ENCODE data around the gene USP3.
"Not testable (repeated sequence)": the region's sequence is repeated elsewhere in the genome, so short reads cannot be mapped to it uniquely, and the experiment has no call there.

The USP3 gene

GRCh38 chr15:63476229-63476632, 28.2 kb upstream of the USP3 start:
- no peak for DNase-seq

- DNase-seq, result no peak
Observed at GRCh38 chr15:63478243-63478642, 26.1 kb upstream of the USP3 start.

GRCh38 chr15:63480441-63480821, 24.0 kb upstream of the USP3 start:
- no peak for DNase-seq

GRCh38 chr15:63481105-63481810, 23.1 kb upstream of the USP3 start:
- no peak for DNase-seq

- DNase-seq, result no peak
Observed at GRCh38 chr15:63482874-63483323, 21.5 kb upstream of the USP3 start.

GRCh38 chr15:63483521-63484371, 20.6 kb upstream of the USP3 start:
- no peak for DNase-seq

GRCh38 chr15:63484433-63485186, 19.8 kb upstream of the USP3 start:
- no peak for DNase-seq

GRCh38 chr15:63487076-63487757, 17.2 kb upstream of the USP3 start:
- DNase-seq, result peak; percentile 24

- DNase-seq, result not testable (repeated sequence)
Observed at GRCh38 chr15:63487758-63488397, 16.5 kb upstream of the USP3 start.

- DNase-seq, result no peak
Observed at GRCh38 chr15:63488398-63488960, 15.9 kb upstream of the USP3 start.

GRCh38 chr15:63489352-63489751, 15.0 kb upstream of the USP3 start:
- no peak for DNase-seq

- DNase-seq, result no peak
Observed at GRCh38 chr15:63490345-63491034, 13.9 kb upstream of the USP3 start.

- no peak for DNase-seq
Observed at GRCh38 chr15:63491116-63491827, 13.1 kb upstream of the USP3 start.

- no peak for DNase-seq
Observed at GRCh38 chr15:63491979-63492378, 12.4 kb upstream of the USP3 start.

GRCh38 chr15:63492541-63493077, 11.8 kb upstream of the USP3 start:
- DNase-seq, result no peak

- no peak for DNase-seq
Observed at GRCh38 chr15:63493436-63493835, 11.0 kb upstream of the USP3 start.

- no peak for DNase-seq
Observed at GRCh38 chr15:63494408-63494807, 10.0 kb upstream of the USP3 start.

GRCh38 chr15:63495343-63495742, 9.1 kb upstream of the USP3 start:
- no peak for DNase-seq

- no peak for DNase-seq
Observed at GRCh38 chr15:63495780-63496488, 8.5 kb upstream of the USP3 start.
